Measurements from ENCODE around the gene CEP85L. TPM values are rescaled to one million over a fixed set of nuclear protein-coding genes. Genes with fewer than 3 reads are reported as not detected.

CEP85L gene
- total RNA-seq, 4 donors from 2014 or later: 10.9 to 22.6 (median 16.7) TPM

- H3K27ac ChIP-seq: no peak overlapping the region
- peaks cover 0 to 77% (median 3%) of the 10 kb centered on the region in 3 donors for H3K4me1 ChIP-seq
- no peak overlapping the region for H3K4me3 ChIP-seq
- ATAC-seq: no peak
- TF ChIP-seq POLR2AphosphoS5 (IDR thresholded peaks at IDR 0.05) (no peak), EP300 (IDR thresholded peaks at IDR 0.05) (no peak), POLR2A (IDR thresholded peaks at IDR 0.05) (no peak), CTCF (IDR thresholded peaks at IDR 0.05) (no peak)
- no peaks in the 10 kb centered on the region for H3K9me3 ChIP-seq
- WGBS, 2 donors (ENCODE audit: low coverage in 1 of 2): 67 to 93% methylated on average over 1 to 2 of the region's 2 CpGs
- no peaks in the 10 kb centered on the region for H3K27me3 ChIP-seq
- no peaks in the 10 kb centered on the region for H3K36me3 ChIP-seq
Measured at GRCh38 chr6:118645395-118645794, 6.0 kb downstream of the CEP85L start.

- no peak overlapping the region for H3K4me3 ChIP-seq
- H3K36me3 ChIP-seq: no peaks in the 10 kb centered on the region
- WGBS, 2 donors (ENCODE audit: low coverage in 1 of 2): 95% methylated on average over 2 of the region's 2 CpGs; no CpG with 5 or more reads in 1 of the 2 donors
- TF ChIP-seq POLR2AphosphoS5 (IDR thresholded peaks at IDR 0.05) (no peak), EP300 (IDR thresholded peaks at IDR 0.05) (no peak), POLR2A (IDR thresholded peaks at IDR 0.05) (no peak), CTCF (IDR thresholded peaks at IDR 0.05) (no peak)
- ATAC-seq: no peak
- H3K27ac ChIP-seq: no peak overlapping the region
- no peaks in the 10 kb centered on the region for H3K27me3 ChIP-seq
- H3K9me3 ChIP-seq: no peaks in the 10 kb centered on the region
- peaks cover 5 to 77% (median 7%) of the 10 kb centered on the region in 3 donors for H3K4me1 ChIP-seq
Measured at GRCh38 chr6:118644007-118644406, 7.4 kb downstream of the CEP85L start.

GRCh38 chr6:118641042-118641441, 10.3 kb downstream of the CEP85L start:
- 36 to 78% methylated on average over 1 of the region's 1 CpG for WGBS, 2 donors (ENCODE audit: low coverage in 1 of 2)
- peaks cover 5 to 72% (median 11%) of the 10 kb centered on the region in 3 donors for H3K4me1 ChIP-seq
- no peaks in the 10 kb centered on the region for H3K36me3 ChIP-seq
- no peaks in the 10 kb centered on the region for H3K9me3 ChIP-seq
- H3K27ac ChIP-seq: no peak overlapping the region
- H3K27me3 ChIP-seq: no peaks in the 10 kb centered on the region
- no peak for ATAC-seq
- no peak for TF ChIP-seq EP300 (IDR thresholded peaks at IDR 0.05)
- TF ChIP-seq CTCF (IDR thresholded peaks at IDR 0.05): no peak
- TF ChIP-seq POLR2A (IDR thresholded peaks at IDR 0.05): no peak
- TF ChIP-seq POLR2AphosphoS5 (IDR thresholded peaks at IDR 0.05): no peak
- H3K4me3 ChIP-seq: no peak overlapping the region

- WGBS, 2 donors (ENCODE audit: low coverage in 1 of 2): 43 to 50% methylated on average over 4 of the region's 4 CpGs
- TF ChIP-seq POLR2A (IDR thresholded peaks at IDR 0.05): no peak
- TF ChIP-seq POLR2AphosphoS5 (IDR thresholded peaks at IDR 0.05): no peak
- no peak for TF ChIP-seq EP300 (IDR thresholded peaks at IDR 0.05)
- TF ChIP-seq CTCF (IDR thresholded peaks at IDR 0.05): no peak
- H3K4me3 ChIP-seq: no peak overlapping the region
- ATAC-seq: no peak
- no peak overlapping the region for H3K27ac ChIP-seq
- peaks cover 5 to 56% (median 11%) of the 10 kb centered on the region in 3 donors for H3K4me1 ChIP-seq
- H3K36me3 ChIP-seq: no peaks in the 10 kb centered on the region
- H3K9me3 ChIP-seq: no peaks in the 10 kb centered on the region
- no peaks in the 10 kb centered on the region for H3K27me3 ChIP-seq
Measured at GRCh38 chr6:118639054-118639964, 12.1 kb downstream of the CEP85L start.

- H3K4me3 ChIP-seq: no peak overlapping the region
- no peaks in the 10 kb centered on the region for H3K27me3 ChIP-seq
- no peaks in the 10 kb centered on the region for H3K36me3 ChIP-seq
- TF ChIP-seq EP300 (IDR thresholded peaks at IDR 0.05) (no peak), CTCF (IDR thresholded peaks at IDR 0.05) (no peak), POLR2A (IDR thresholded peaks at IDR 0.05) (no peak), POLR2AphosphoS5 (IDR thresholded peaks at IDR 0.05) (no peak)
- H3K9me3 ChIP-seq: no peaks in the 10 kb centered on the region
- no peak for ATAC-seq
- peaks cover 5 to 49% (median 7%) of the 10 kb centered on the region in 3 donors for H3K4me1 ChIP-seq
- no peak overlapping the region for H3K27ac ChIP-seq
Measured at GRCh38 chr6:118638288-118638687, 13.1 kb downstream of the CEP85L start.

Data from gastroesophageal sphincter (tissue), 4 donors.